ENCODE data around the gene ATOSA. TPM values are rescaled to one million over a fixed set of nuclear protein-coding genes. Genes with fewer than 3 reads are reported as not detected.

ATOSA gene
- total RNA-seq, 1 experiment from 2014 or later: 21.3 TPM

DNA sequence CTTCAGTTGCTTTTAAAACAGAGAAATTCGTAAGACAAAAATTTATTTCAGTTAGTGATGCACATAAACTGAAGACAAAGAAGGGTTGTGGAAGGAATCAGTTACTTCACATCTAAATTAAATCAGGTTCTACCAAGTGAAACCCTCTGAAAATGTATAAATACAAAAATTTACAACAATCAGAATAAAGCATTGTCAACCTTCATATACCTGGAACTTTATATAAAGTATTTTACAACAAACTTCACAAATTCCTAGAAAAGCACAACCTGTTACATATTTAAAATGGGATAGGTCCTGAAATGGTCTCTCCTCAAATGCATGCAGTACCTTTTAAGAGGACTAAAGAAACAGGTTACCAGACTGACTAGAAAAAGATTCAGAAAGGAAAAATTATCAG is 26.9 kb downstream of the ATOSA start:
- POLR2A ChIA-PET: interaction anchor here (0.6 to 4.4 kb wide), 21 partner anchors 11 to 400 kb away, joined by 3 to 116 read pairs (median 4); partner anchors contain the start of gene ATOSA
- no peaks in the 10 kb centered on the region for H3K9me3 Mint-ChIP-seq (ENCODE audit: unreplicated experiment)

DNA sequence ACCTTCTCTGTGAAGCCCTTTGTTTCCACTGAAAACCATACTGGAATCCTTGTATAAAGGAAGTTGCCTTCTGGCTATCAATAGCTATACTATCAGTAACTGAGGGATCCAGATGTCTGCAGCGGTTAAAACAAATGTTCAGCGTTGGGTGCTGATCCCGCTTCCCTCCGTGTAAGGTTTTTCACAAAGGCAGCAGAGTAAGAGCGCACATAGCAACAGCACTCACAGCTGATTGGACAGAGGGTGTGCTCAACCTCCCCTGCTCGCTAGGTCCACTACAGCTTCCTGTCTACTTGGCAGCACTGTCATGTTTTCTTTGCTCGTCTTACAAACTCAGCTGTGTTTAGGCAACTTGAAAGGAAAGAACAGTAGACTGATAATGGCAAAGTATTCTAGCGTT is 27.3 kb downstream of the ATOSA start:
- intact Hi-C loops (cut with micrococcal nuclease): loop anchor here (2.0 to 5.0 kb wide), 2 partner anchors 27 to 85 kb away; partner anchors contain the start of genes ARPP19 and ATOSA
- CTCF ChIA-PET: interaction anchor here (0.6 to 2.7 kb wide), 8 partner anchors 9 to 391 kb away, joined by 3 to 14 read pairs (median 3); no protein-coding TSS in a partner anchor
- H3K4me3 Mint-ChIP-seq (ENCODE audit: unreplicated experiment): peak overlapping the region; percentile 61
- BruUV-seq (replicated peaks): no TSS peak
- no peaks in the 10 kb centered on the region for H3K9me3 Mint-ChIP-seq (ENCODE audit: unreplicated experiment)
- peaks cover 38% of the 10 kb centered on the region for H3K4me1 Mint-ChIP-seq (ENCODE audit: insufficient read depth, unreplicated experiment)
- TF ChIP-seq, protein P1, sequence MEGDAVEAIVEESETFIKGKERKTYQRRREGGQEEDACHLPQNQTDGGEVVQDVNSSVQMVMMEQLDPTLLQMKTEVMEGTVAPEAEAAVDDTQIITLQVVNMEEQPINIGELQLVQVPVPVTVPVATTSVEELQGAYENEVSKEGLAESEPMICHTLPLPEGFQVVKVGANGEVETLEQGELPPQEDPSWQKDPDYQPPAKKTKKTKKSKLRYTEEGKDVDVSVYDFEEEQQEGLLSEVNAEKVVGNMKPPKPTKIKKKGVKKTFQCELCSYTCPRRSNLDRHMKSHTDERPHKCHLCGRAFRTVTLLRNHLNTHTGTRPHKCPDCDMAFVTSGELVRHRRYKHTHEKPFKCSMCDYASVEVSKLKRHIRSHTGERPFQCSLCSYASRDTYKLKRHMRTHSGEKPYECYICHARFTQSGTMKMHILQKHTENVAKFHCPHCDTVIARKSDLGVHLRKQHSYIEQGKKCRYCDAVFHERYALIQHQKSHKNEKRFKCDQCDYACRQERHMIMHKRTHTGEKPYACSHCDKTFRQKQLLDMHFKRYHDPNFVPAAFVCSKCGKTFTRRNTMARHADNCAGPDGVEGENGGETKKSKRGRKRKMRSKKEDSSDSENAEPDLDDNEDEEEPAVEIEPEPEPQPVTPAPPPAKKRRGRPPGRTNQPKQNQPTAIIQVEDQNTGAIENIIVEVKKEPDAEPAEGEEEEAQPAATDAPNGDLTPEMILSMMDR (IDR thresholded peaks at IDR 0.05; ENCODE audit: unreplicated experiment): no peak
- no peaks in the 10 kb centered on the region for H3K27me3 Mint-ChIP-seq (ENCODE audit: insufficient read depth, unreplicated experiment)
- POLR2A ChIA-PET: interaction anchor here (0.7 to 4.4 kb wide), 20 partner anchors 12 to 575 kb away, joined by 3 to 116 read pairs (median 4); partner anchors contain the start of genes ARPP19 and ATOSA
- H3K36me3 Mint-ChIP-seq (ENCODE audit: insufficient read depth, unreplicated experiment): peaks cover 20% of the 10 kb centered on the region
- peak; percentile 90 for DNase-seq (ENCODE audit: unreplicated experiment)
- peak overlapping the region; percentile 94 for H3K27ac Mint-ChIP-seq (ENCODE audit: low read depth, unreplicated experiment)

More for the DNA sequence above, 26.9 kb downstream of the ATOSA start:
- no peak for DNase-seq (ENCODE audit: unreplicated experiment)
- CTCF ChIA-PET: interaction anchor here (0.6 to 2.7 kb wide), 6 partner anchors 9 to 342 kb away, joined by 3 to 14 read pairs (median 4); partner anchors contain the start of gene ATOSA
- no TSS peak for BruUV-seq (replicated peaks)
- Mint-ChIP-seq H3K36me3 (ENCODE audit: insufficient read depth, unreplicated experiment) (peaks cover 24% of the 10 kb centered on the region), H3K27ac (ENCODE audit: low read depth, unreplicated experiment) (peak overlapping the region; percentile 94), H3K4me3 (ENCODE audit: unreplicated experiment) (peak overlapping the region; percentile 61), H3K27me3 (ENCODE audit: insufficient read depth, unreplicated experiment) (no peaks in the 10 kb centered on the region), H3K4me1 (ENCODE audit: insufficient read depth, unreplicated experiment) (peaks cover 38% of the 10 kb centered on the region)
- TF ChIP-seq, protein P1 (IDR thresholded peaks at IDR 0.05; ENCODE audit: unreplicated experiment): no peak
- intact Hi-C loops (cut with micrococcal nuclease): loop anchor here (2.0 to 5.0 kb wide), 2 partner anchors 27 to 85 kb away; partner anchors contain the start of genes ARPP19 and ATOSA

DNA sequence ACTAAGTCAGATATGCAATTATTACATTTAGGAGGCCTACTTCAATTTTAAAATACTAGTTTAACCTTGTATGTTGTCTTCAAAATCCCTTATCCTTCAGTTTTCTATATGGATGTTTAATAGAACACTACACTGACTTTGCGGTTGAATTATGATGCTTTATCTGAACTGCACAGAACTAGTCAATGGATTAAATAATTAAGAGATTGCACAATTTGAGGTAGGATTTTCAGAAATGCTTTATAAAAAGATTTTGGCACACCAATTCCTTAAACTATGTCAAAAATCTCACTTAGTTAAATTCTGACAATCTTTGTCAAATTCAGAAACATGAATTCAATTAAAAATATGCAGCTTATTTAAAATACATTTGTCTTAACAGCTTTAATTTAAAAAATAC is 28.1 kb downstream of the ATOSA start:
- Mint-ChIP-seq H3K27me3 (ENCODE audit: insufficient read depth, unreplicated experiment) (no peaks in the 10 kb centered on the region), H3K4me1 (ENCODE audit: insufficient read depth, unreplicated experiment) (peaks cover 38% of the 10 kb centered on the region), H3K4me3 (ENCODE audit: unreplicated experiment) (peak overlapping the region; percentile 61), H3K36me3 (ENCODE audit: insufficient read depth, unreplicated experiment) (peaks cover 20% of the 10 kb centered on the region), H3K9me3 (ENCODE audit: unreplicated experiment) (no peaks in the 10 kb centered on the region), H3K27ac (ENCODE audit: low read depth, unreplicated experiment) (peak overlapping the region; percentile 94)
- CTCF ChIA-PET: interaction anchor here (0.5 to 2.7 kb wide), 7 partner anchors 9 to 391 kb away, joined by 3 to 14 read pairs (median 3); no protein-coding TSS in a partner anchor
- TF ChIP-seq, protein P1 (IDR thresholded peaks at IDR 0.05; ENCODE audit: unreplicated experiment): no peak
- no peak for DNase-seq (ENCODE audit: unreplicated experiment)
- intact Hi-C loops (cut with micrococcal nuclease): loop anchor here (5.0 kb wide), 1 partner anchor 84 kb away; the partner anchor contains the start of gene ARPP19
- POLR2A ChIA-PET: interaction anchor here (0.7 to 4.4 kb wide), 15 partner anchors 12 to 574 kb away, joined by 3 to 116 read pairs (median 4); partner anchors contain the start of genes ARPP19 and ATOSA
- BruUV-seq (replicated peaks): no TSS peak

DNA sequence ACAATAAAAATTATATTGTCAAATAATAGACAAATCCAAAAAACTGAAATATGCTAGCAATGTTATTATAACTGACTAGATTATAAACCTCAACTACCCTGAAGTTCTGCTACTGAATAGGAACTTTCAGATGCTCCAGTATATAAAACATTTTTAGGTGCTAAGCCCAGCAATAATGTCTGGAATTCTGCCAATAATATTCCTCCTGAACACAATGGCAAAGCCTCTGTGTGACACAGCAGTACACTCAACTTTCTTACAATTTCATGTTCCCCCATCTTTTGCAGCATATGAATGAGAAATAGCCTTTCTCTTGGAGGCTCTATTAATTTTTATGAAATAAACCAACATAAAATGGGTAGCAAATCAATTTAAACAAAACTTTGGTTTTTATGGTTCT is 29.5 kb downstream of the ATOSA start:
- H3K36me3 Mint-ChIP-seq (ENCODE audit: insufficient read depth, unreplicated experiment): peaks cover 12% of the 10 kb centered on the region
- TF ChIP-seq, protein P1 (IDR thresholded peaks at IDR 0.05; ENCODE audit: unreplicated experiment): no peak
- ChIA-PET CTCF (no interaction called here), POLR2A (interaction anchor here (1.2 to 4.4 kb wide), 3 partner anchors 10 to 61 kb away, joined by 3 to 116 read pairs (median 11); partner anchors contain the start of gene ATOSA)
- peak; percentile 8 for DNase-seq (ENCODE audit: unreplicated experiment)
- H3K27me3 Mint-ChIP-seq (ENCODE audit: insufficient read depth, unreplicated experiment): no peaks in the 10 kb centered on the region
- no TSS peak for BruUV-seq (replicated peaks)
- peaks cover 24% of the 10 kb centered on the region for H3K4me1 Mint-ChIP-seq (ENCODE audit: insufficient read depth, unreplicated experiment)
- intact Hi-C loops (cut with micrococcal nuclease): loop anchor here (5.0 kb wide), 1 partner anchor 82 kb away; the partner anchor contains the start of gene ARPP19
- no peak overlapping the region for H3K4me3 Mint-ChIP-seq (ENCODE audit: unreplicated experiment)
- no peak overlapping the region for H3K27ac Mint-ChIP-seq (ENCODE audit: low read depth, unreplicated experiment)
- H3K9me3 Mint-ChIP-seq (ENCODE audit: unreplicated experiment): no peaks in the 10 kb centered on the region
